Astrocyte (in vitro differentiated cells and primary cell): ENCODE measurements around the gene SRCIN1. TPM values are rescaled to one million over a fixed set of nuclear protein-coding genes. Genes with fewer than 3 reads are reported as not detected.
"Not testable (repeated sequence)": the region's sequence is repeated elsewhere in the genome, so short reads cannot be mapped to it uniquely, and the experiment has no call there.

Experiments
- DNase-seq: peaks from one replicate; pipeline ENCODE4 v3.0.0-alpha.2; 2010; ENCODE audit warnings: low read depth
- FAIRE-seq: peaks from 2 replicates; lab custom pipeline; 2011; peaks lifted over from hg19 to GRCh38; lab: Jason Lieb, UNC
- H2AFZ ChIP-seq: 2 replicates; pipeline ENCODE4 v1.6.0; 2012; ENCODE audit warnings: low read depth, low read length, inconsistent platforms
- H3K27ac ChIP-seq: 2 replicates; pipeline ENCODE4 v1.5.1; 2011; ENCODE audit warnings: low read depth, low read length, inconsistent platforms
- H3K27me3 ChIP-seq: 2 replicates; pipeline ENCODE4 v1.6.0; 2011; ENCODE audit warnings: low read length, inconsistent platforms; ENCODE audit not compliant: insufficient read depth
- H3K36me3 ChIP-seq: 2 replicates; pipeline ENCODE4 v1.5.1; 2011; ENCODE audit warnings: low read length, inconsistent platforms; ENCODE audit not compliant: insufficient read depth
- H3K4me1 ChIP-seq: 2 replicates; pipeline ENCODE4 v1.5.1; 2011; ENCODE audit warnings: low read length, inconsistent platforms; ENCODE audit not compliant: insufficient read depth
- H3K4me2 ChIP-seq: 2 replicates; pipeline ENCODE4 v1.6.0; 2012; ENCODE audit warnings: low read length, inconsistent platforms
- H3K4me3 ChIP-seq: 2 replicates; pipeline ENCODE4 v1.5.1; 2011; ENCODE audit warnings: low read depth, mild to moderate bottlenecking, low read length, inconsistent platforms; ENCODE audit not compliant: insufficient read depth
- H3K79me2 ChIP-seq: 2 replicates; pipeline ENCODE4 v1.6.0; 2012; ENCODE audit warnings: mild to moderate bottlenecking, low read length, inconsistent platforms; ENCODE audit not compliant: insufficient read depth
- H3K9ac ChIP-seq: 2 replicates; pipeline ENCODE4 v1.6.0; 2012; ENCODE audit warnings: mild to moderate bottlenecking, low read length, inconsistent platforms
- H3K9me3 ChIP-seq: 2 replicates; pipeline ENCODE4 v1.5.1; 2012; ENCODE audit warnings: low read depth, mild to moderate bottlenecking, low read length, inconsistent platforms; ENCODE audit not compliant: insufficient read depth
- H4K20me1 ChIP-seq: 2 replicates; pipeline ENCODE4 v1.6.0; 2012; ENCODE audit warnings: low read length, inconsistent platforms; ENCODE audit not compliant: insufficient read depth
- H3K27ac Mint-ChIP-seq: one replicate; pipeline ENCODE4 v1.8.0; 2021; ENCODE audit warnings: mild to moderate bottlenecking, mixed read lengths; ENCODE audit not compliant: unreplicated experiment
- H3K27me3 Mint-ChIP-seq: one replicate; pipeline ENCODE4 v1.8.0; 2021; ENCODE audit warnings: low read depth, mixed read lengths; ENCODE audit not compliant: unreplicated experiment
- H3K36me3 Mint-ChIP-seq: one replicate; pipeline ENCODE4 v1.8.0; 2021; ENCODE audit warnings: low read depth, mixed read lengths; ENCODE audit not compliant: unreplicated experiment
- H3K4me1 Mint-ChIP-seq: one replicate; pipeline ENCODE4 v1.8.0; 2021; ENCODE audit warnings: low read depth, mixed read lengths; ENCODE audit not compliant: unreplicated experiment
- H3K4me3 Mint-ChIP-seq: one replicate; pipeline ENCODE4 v1.8.0; 2021; ENCODE audit warnings: mild to moderate bottlenecking, moderate library complexity, mixed read lengths; ENCODE audit not compliant: unreplicated experiment
- H3K9me3 Mint-ChIP-seq: one replicate; pipeline ENCODE4 v1.8.0; 2021; ENCODE audit warnings: mild to moderate bottlenecking, mixed read lengths; ENCODE audit not compliant: unreplicated experiment
- EZH2 ChIP-seq: IDR thresholded peaks from 2 replicates; pipeline ENCODE4 v1.6.1; 2012; ENCODE audit warnings: mild to moderate bottlenecking, low read length, inconsistent platforms; ENCODE audit not compliant: insufficient read depth
- total RNA-seq: library from RNA; stranded (reverse); gene quantifications from 2 replicates; pipeline ENCODE4 v1.2.1, GENCODE V29; 2021
- TF ChIP-seq, protein P1 (sequence below): IDR thresholded peaks from 2 replicates; pipeline ENCODE4 v1.5.1; 2011; ENCODE audit warnings: low read depth, mild to moderate bottlenecking, inconsistent platforms, low read length, moderate library complexity; ENCODE audit not compliant: insufficient read depth

SRCIN1 gene
- total RNA-seq, 1 donor from 2014 or later, result 1.5 TPM

GRCh38 chr17:38653679-38654078 lies 47.9 kb upstream of the SRCIN1 start:
- H3K4me1 Mint-ChIP-seq, result peaks cover 5% of the 10 kb centered on the region
- peaks cover 35% of the 10 kb centered on the region for H3K27me3 Mint-ChIP-seq
- Histone ChIP-seq H3K9me3 (no peaks in the 10 kb centered on the region), H3K4me3 (no peak overlapping the region), H2AFZ (no peak overlapping the region), H3K36me3 (no peaks in the 10 kb centered on the region), H3K4me1 (no peaks in the 10 kb centered on the region), H3K27ac (no peak overlapping the region), H3K9ac (no peak overlapping the region), H4K20me1 (no peaks in the 10 kb centered on the region), H3K79me2 (no peaks in the 10 kb centered on the region), H3K27me3 (peaks cover 24% of the 10 kb centered on the region), H3K4me2 (no peak overlapping the region)
- TF ChIP-seq, protein P1, sequence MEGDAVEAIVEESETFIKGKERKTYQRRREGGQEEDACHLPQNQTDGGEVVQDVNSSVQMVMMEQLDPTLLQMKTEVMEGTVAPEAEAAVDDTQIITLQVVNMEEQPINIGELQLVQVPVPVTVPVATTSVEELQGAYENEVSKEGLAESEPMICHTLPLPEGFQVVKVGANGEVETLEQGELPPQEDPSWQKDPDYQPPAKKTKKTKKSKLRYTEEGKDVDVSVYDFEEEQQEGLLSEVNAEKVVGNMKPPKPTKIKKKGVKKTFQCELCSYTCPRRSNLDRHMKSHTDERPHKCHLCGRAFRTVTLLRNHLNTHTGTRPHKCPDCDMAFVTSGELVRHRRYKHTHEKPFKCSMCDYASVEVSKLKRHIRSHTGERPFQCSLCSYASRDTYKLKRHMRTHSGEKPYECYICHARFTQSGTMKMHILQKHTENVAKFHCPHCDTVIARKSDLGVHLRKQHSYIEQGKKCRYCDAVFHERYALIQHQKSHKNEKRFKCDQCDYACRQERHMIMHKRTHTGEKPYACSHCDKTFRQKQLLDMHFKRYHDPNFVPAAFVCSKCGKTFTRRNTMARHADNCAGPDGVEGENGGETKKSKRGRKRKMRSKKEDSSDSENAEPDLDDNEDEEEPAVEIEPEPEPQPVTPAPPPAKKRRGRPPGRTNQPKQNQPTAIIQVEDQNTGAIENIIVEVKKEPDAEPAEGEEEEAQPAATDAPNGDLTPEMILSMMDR, result no peak
- TF ChIP-seq EZH2, result no peak
- FAIRE-seq, result no peak
- no peaks in the 10 kb centered on the region for H3K9me3 Mint-ChIP-seq
- H3K4me3 Mint-ChIP-seq, result no peak overlapping the region
- no peak overlapping the region for H3K27ac Mint-ChIP-seq
- no peak for DNase-seq
- H3K36me3 Mint-ChIP-seq, result no peaks in the 10 kb centered on the region

GRCh38 chr17:38653230-38653629 lies 47.5 kb upstream of the SRCIN1 start:
- Mint-ChIP-seq H3K36me3 (no peaks in the 10 kb centered on the region), H3K4me1 (peaks cover 5% of the 10 kb centered on the region), H3K4me3 (no peak overlapping the region), H3K27me3 (peaks cover 32% of the 10 kb centered on the region), H3K27ac (no peak overlapping the region), H3K9me3 (no peaks in the 10 kb centered on the region)
- Histone ChIP-seq H3K27ac (no peak overlapping the region), H4K20me1 (no peaks in the 10 kb centered on the region), H2AFZ (no peak overlapping the region), H3K9me3 (no peaks in the 10 kb centered on the region), H3K36me3 (no peaks in the 10 kb centered on the region), H3K79me2 (no peaks in the 10 kb centered on the region), H3K27me3 (peaks cover 19% of the 10 kb centered on the region), H3K4me2 (no peak overlapping the region), H3K4me3 (no peak overlapping the region), H3K4me1 (no peaks in the 10 kb centered on the region), H3K9ac (no peak overlapping the region)
- FAIRE-seq (no peak), DNase-seq (no peak)
- no peak for TF ChIP-seq EZH2
- TF ChIP-seq, protein P1, result no peak

DNA sequence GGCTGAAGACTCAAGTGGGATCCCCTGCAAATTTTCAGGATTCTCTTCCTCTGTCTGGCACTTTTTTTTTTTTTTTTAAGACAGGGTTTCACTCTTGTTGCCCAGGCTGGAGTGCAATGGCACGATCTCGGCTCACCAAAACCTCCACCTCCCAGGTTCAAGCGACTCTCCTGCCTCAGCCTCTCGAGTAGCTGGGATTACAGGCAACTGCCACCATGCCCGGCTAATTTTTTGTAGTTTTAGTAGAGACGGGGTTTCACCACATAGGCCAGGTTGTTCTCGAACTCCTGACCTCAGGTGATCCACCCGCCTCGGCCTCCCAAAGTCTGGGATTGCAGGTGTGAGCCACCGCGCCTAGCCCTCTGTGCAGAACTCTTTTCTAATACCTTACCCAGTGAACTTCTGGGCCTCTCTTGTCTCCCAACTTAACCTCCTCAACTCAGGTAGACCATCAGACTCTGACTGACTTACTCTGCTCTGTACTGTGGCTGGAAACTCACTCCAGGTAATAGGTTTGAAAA lies 45.0 kb upstream of the SRCIN1 start:
- DNase-seq, H3K36me3 Mint-ChIP-seq, H3K9me3 ChIP-seq, H3K4me2 ChIP-seq, H3K9ac ChIP-seq, H3K4me1 Mint-ChIP-seq, H3K27ac ChIP-seq, H4K20me1 ChIP-seq, H3K79me2 ChIP-seq, H3K4me3 ChIP-seq, H3K4me3 Mint-ChIP-seq, FAIRE-seq, H2AFZ ChIP-seq, H3K4me1 ChIP-seq, H3K9me3 Mint-ChIP-seq, H3K36me3 ChIP-seq: not testable (repeated sequence)
- H3K27me3 ChIP-seq, result peaks cover 23% of the 10 kb centered on the region
- Mint-ChIP-seq H3K27ac (peak overlapping the region; percentile 18), H3K27me3 (peaks cover 31% of the 10 kb centered on the region)
